Sigmoid colon (tissue), 7 donors: ENCODE measurements around the gene C19orf25. TPM values are rescaled to one million over a fixed set of nuclear protein-coding genes. Genes with fewer than 3 reads are reported as not detected.

Source experiments
- DNase-seq: peaks from one replicate; pipeline ENCODE4 v3.0.0-alpha.2; 2019
- H3K27ac ChIP-seq, 4 donors: fragments of 200-600 bp; sonication (generic); one replicate each; pipeline ENCODE4 v1.5.1; 2016 to 2019; ENCODE audit warnings: mild to moderate bottlenecking in 1 of 4
- H3K27me3 ChIP-seq, 3 donors: fragments of 200-600 bp; sonication (generic); one replicate each; pipeline ENCODE4 v1.5.1; 2019; ENCODE audit warnings: mild to moderate bottlenecking in 1 of 3
- H3K36me3 ChIP-seq, 4 donors: fragments of 200-600 bp; sonication (generic); one replicate each; pipeline ENCODE4 v1.5.1; 2016 to 2019
- H3K4me1 ChIP-seq, 4 donors: fragments of 200-600 bp; sonication (generic); one replicate each; pipeline ENCODE4 v1.5.1; 2017 to 2019
- H3K4me3 ChIP-seq, 4 donors: fragments of 200-600 bp; sonication (generic); one replicate each; pipeline ENCODE4 v1.5.1; 2017 to 2019; ENCODE audit warnings: mild to moderate bottlenecking in 2 of 4, moderate library complexity in 1 of 4
- H3K9me3 ChIP-seq, 4 donors: fragments of 200-600 bp in 3 of 4; sonication (generic) in 3 of 4; one replicate each; pipeline versions ENCODE4 v1.5.1 to v1.6.1; 2013 to 2019
- CTCF ChIP-seq, 4 experiments: fragments of 450-650 bp in 3 of 4; fragments of 200-600 bp in 1 of 4; IDR thresholded peaks; one replicate each; pipeline ENCODE4 v1.5.1; 2016 to 2019; ENCODE audit warnings: antibody characterized with exemption in 4 of 4, mild to moderate bottlenecking in 3 of 4, moderate library complexity in 2 of 4
- EP300 ChIP-seq, 4 donors: sonication (generic); formaldehyde crosslinking; IDR thresholded peaks; one replicate each; pipeline ENCODE4 v1.6.1; 2017; ENCODE audit warnings: antibody characterized with exemption in 4 of 4
- POLR2A ChIP-seq, 2 donors: fragments of 450-650 bp; IDR thresholded peaks; one replicate each; pipeline ENCODE4 v1.6.1; 2016; ENCODE audit warnings: antibody characterized with exemption in 2 of 2, mild to moderate bottlenecking in 2 of 2, moderate library complexity in 2 of 2
- POLR2AphosphoS5 ChIP-seq, 4 donors: sonication (generic); formaldehyde crosslinking; IDR thresholded peaks; one replicate each; pipeline ENCODE4 v1.6.1; 2017; ENCODE audit warnings: antibody characterized with exemption in 4 of 4
- WGBS, 2 donors: extraction: QIAGEN DNeasy Blood & Tissue Kit; methylation state at CpG; one replicate each; pipeline ENCODE4 v1.1.7; 2013; 5-methylcytosine and 5-hydroxymethylcytosine counted together
- intact Hi-C: fragments of 100-400 bp; cut with DNase I; formaldehyde crosslinking; loops from one replicate; pipeline ENCODE4 v1.15.1; 2023
- polyA plus RNA-seq, 3 donors: library from polyadenylated mRNA; stranded (reverse); fragments of 200-250 nt; gene quantifications; one replicate each; pipeline ENCODE4 v1.2.3, GENCODE V29; 2013
- total RNA-seq, 4 donors: library from RNA; depleted of rRNA; stranded (reverse); fragments of >200 nt; gene quantifications; one replicate each; pipeline ENCODE4 v1.1.0, GENCODE V29; 2016
- donor health status: healthy with polysubstance abuse.
- donor health status: Bipolar disorder and iron deficiency.
- donor health status: healthy.

Gene C19orf25
- total and polyA plus RNA-seq, 7 donors = 19.6 to 51.5 (median 26.0) TPM

- peaks cover 0 to 70% (median 64%) of the 10 kb centered on the region in 4 donors for H3K4me1 ChIP-seq
- peak overlapping the region in 2 of 4 donors; percentile 9 to 11 for H3K4me3 ChIP-seq
- no peaks in the 10 kb centered on the region for H3K9me3 ChIP-seq
- H3K27me3 ChIP-seq = peaks cover 67 to 91% (median 84%) of the 10 kb centered on the region in 3 donors
- intact Hi-C loops = no loop called here
- no peak for TF ChIP-seq CTCF (IDR thresholded peaks at IDR 0.05)
- TF ChIP-seq EP300 (IDR thresholded peaks at IDR 0.05) = no peak
- TF ChIP-seq POLR2AphosphoS5 (IDR thresholded peaks at IDR 0.05) = no peak
- TF ChIP-seq POLR2A (IDR thresholded peaks at IDR 0.05) = no peak
- no peak for DNase-seq
- no peak overlapping the region for H3K27ac ChIP-seq
- 6 to 8% methylated on average over 49 of the region's 49 CpGs for WGBS, 2 donors
- no peaks in the 10 kb centered on the region for H3K36me3 ChIP-seq
Measured at GRCh38 chr19:1468274-1468820, 10.7 kb downstream of the C19orf25 start.

GRCh38 chr19:1467490-1468273 lies 11.3 kb downstream of the C19orf25 start:
- Histone ChIP-seq H3K4me3 (no peak overlapping the region), H3K36me3 (no peaks in the 10 kb centered on the region), H3K9me3 (no peaks in the 10 kb centered on the region), H3K4me1 (peaks cover 0 to 70% (median 64%) of the 10 kb centered on the region in 4 donors), H3K27ac (no peak overlapping the region), H3K27me3 (peaks cover 67 to 84% (median 78%) of the 10 kb centered on the region in 3 donors)
- no peak for TF ChIP-seq POLR2A (IDR thresholded peaks at IDR 0.05)
- no peak for TF ChIP-seq CTCF (IDR thresholded peaks at IDR 0.05)
- TF ChIP-seq POLR2AphosphoS5 (IDR thresholded peaks at IDR 0.05) = no peak
- TF ChIP-seq EP300 (IDR thresholded peaks at IDR 0.05) = no peak
- intact Hi-C loops = no loop called here
- 3 to 4% methylated on average over 92 of the region's 92 CpGs for WGBS, 2 donors
- no peak for DNase-seq

GRCh38 chr19:1467215-1467489 lies 11.9 kb downstream of the C19orf25 start:
- TF ChIP-seq POLR2AphosphoS5 (IDR thresholded peaks at IDR 0.05) (no peak), CTCF (IDR thresholded peaks at IDR 0.05) (no peak), POLR2A (IDR thresholded peaks at IDR 0.05) (no peak), EP300 (IDR thresholded peaks at IDR 0.05) (no peak)
- intact Hi-C loops = no loop called here
- no peak overlapping the region for H3K27ac ChIP-seq
- H3K9me3 ChIP-seq = no peaks in the 10 kb centered on the region
- peaks cover 62 to 79% (median 72%) of the 10 kb centered on the region in 3 donors for H3K27me3 ChIP-seq
- DNase-seq = no peak
- H3K36me3 ChIP-seq = no peaks in the 10 kb centered on the region
- 4 to 5% methylated on average over 36 of the region's 36 CpGs for WGBS, 2 donors
- H3K4me3 ChIP-seq = no peak overlapping the region
- peaks cover 0 to 68% (median 63%) of the 10 kb centered on the region in 4 donors for H3K4me1 ChIP-seq

- Histone ChIP-seq H3K4me3 (no peak overlapping the region), H3K27me3 (peaks cover 57 to 73% (median 67%) of the 10 kb centered on the region in 3 donors), H3K9me3 (no peaks in the 10 kb centered on the region), H3K27ac (no peak overlapping the region), H3K4me1 (peaks cover 0 to 64% (median 60%) of the 10 kb centered on the region in 4 donors), H3K36me3 (no peaks in the 10 kb centered on the region)
- WGBS, 2 donors = 29 to 38% methylated on average over 70 of the region's 70 CpGs
- TF ChIP-seq CTCF (IDR thresholded peaks at IDR 0.05) (no peak), EP300 (IDR thresholded peaks at IDR 0.05) (no peak), POLR2A (IDR thresholded peaks at IDR 0.05) (no peak), POLR2AphosphoS5 (IDR thresholded peaks at IDR 0.05) (no peak)
- DNase-seq = no peak
- intact Hi-C loops = no loop called here
Measured at GRCh38 chr19:1466461-1467214, 12.4 kb downstream of the C19orf25 start.
